KMS-11 (cell line): ENCODE results near the gene KLC1.
"Not testable (repeated sequence)": the region's sequence is repeated elsewhere in the genome, so short reads cannot be mapped to it uniquely, and the experiment has no call there.

Experiments
- H2AFZ ChIP-seq: fragments of 200-600 bp; sonication (generic); 2 replicates; pipeline ENCODE4 v1.6.1; 2016; ENCODE audit warnings: antibody characterized with exemption, mixed run types, low read depth
- H3K27ac ChIP-seq: fragments of 200-600 bp; sonication (generic); 2 replicates; pipeline ENCODE4 v1.6.1; 2016; ENCODE audit warnings: mild to moderate bottlenecking, mixed run types
- H3K27me3 ChIP-seq: fragments of 200-600 bp; sonication (generic); 2 replicates; pipeline ENCODE4 v1.6.1; 2017; ENCODE audit warnings: mild to moderate bottlenecking, low read depth, mixed run types, moderate library complexity; ENCODE audit not compliant: insufficient read depth
- H3K36me3 ChIP-seq: fragments of 200-600 bp; sonication (generic); 2 replicates; pipeline ENCODE4 v1.6.1; 2017; ENCODE audit warnings: mild to moderate bottlenecking, mixed run types; ENCODE audit not compliant: insufficient read depth
- H3K4me1 ChIP-seq: fragments of 200-600 bp; sonication (generic); 2 replicates; pipeline ENCODE4 v1.6.1; 2016; ENCODE audit warnings: mild to moderate bottlenecking, low read depth, mixed run types; ENCODE audit not compliant: poor library complexity, severe bottlenecking
- H3K4me2 ChIP-seq: fragments of 200-600 bp; sonication (generic); 2 replicates; pipeline ENCODE4 v1.7.0; 2016; ENCODE audit warnings: mild to moderate bottlenecking, mixed run types
- H3K4me3 ChIP-seq: fragments of 200-600 bp; sonication (generic); IDR thresholded peaks from 2 replicates; pipeline ENCODE4 v1.6.1; 2017; ENCODE audit warnings: low read depth, low read length, mixed read lengths; ENCODE audit not compliant: insufficient read depth
- H3K79me2 ChIP-seq: fragments of 200-600 bp; sonication (generic); 2 replicates; pipeline ENCODE4 v1.6.1; 2016; ENCODE audit warnings: low read depth, mixed run types; ENCODE audit not compliant: insufficient read depth
- H3K9ac ChIP-seq: fragments of 200-600 bp; sonication (generic); 2 replicates; pipeline ENCODE4 v1.6.1; 2016; ENCODE audit warnings: mild to moderate bottlenecking, mixed run types
- H4K20me1 ChIP-seq: fragments of 200-600 bp; sonication (generic); 2 replicates; pipeline ENCODE4 v1.6.1; 2016; ENCODE audit warnings: mild to moderate bottlenecking, mixed run types; ENCODE audit not compliant: insufficient read depth
- CTCF ChIP-seq: fragments of 200-600 bp; sonication (generic); conservative IDR thresholded peaks from 2 replicates; pipeline ENCODE4 v1.6.1; 2017; ENCODE audit warnings: low read depth, mild to moderate bottlenecking, antibody characterized with exemption, low read length, moderate library complexity, mixed read lengths

KLC1 gene

GRCh38 chr14:103604620-103605019 is 24.4 kb upstream of the KLC1 start:
- no peak for TF ChIP-seq CTCF
- no peaks in the 10 kb centered on the region for H3K36me3 ChIP-seq
- no peak overlapping the region for H3K27ac ChIP-seq
- no peak overlapping the region for H3K4me3 ChIP-seq
- no peak overlapping the region for H2AFZ ChIP-seq
- H4K20me1 ChIP-seq = no peaks in the 10 kb centered on the region
- H3K4me1 ChIP-seq = peaks cover 23% of the 10 kb centered on the region
- no peaks in the 10 kb centered on the region for H3K27me3 ChIP-seq
- no peak overlapping the region for H3K4me2 ChIP-seq
- no peak overlapping the region for H3K9ac ChIP-seq
- no peaks in the 10 kb centered on the region for H3K79me2 ChIP-seq

- no peaks in the 10 kb centered on the region for H4K20me1 ChIP-seq
- H3K27me3 ChIP-seq = no peaks in the 10 kb centered on the region
- peak overlapping the region; percentile 57; the same call in 1 of the 2 replicates for H2AFZ ChIP-seq
- H3K4me3 ChIP-seq = no peak overlapping the region
- H3K9ac ChIP-seq = no peak overlapping the region; the same call in 1 of the 2 replicates
- H3K4me2 ChIP-seq = peak overlapping the region; percentile 77
- TF ChIP-seq CTCF = no peak
- H3K79me2 ChIP-seq = no peaks in the 10 kb centered on the region
- peaks cover 23% of the 10 kb centered on the region for H3K4me1 ChIP-seq
- H3K27ac ChIP-seq = peak overlapping the region; percentile 27; the same call in 1 of the 2 replicates
- H3K36me3 ChIP-seq = no peaks in the 10 kb centered on the region
Observed at GRCh38 chr14:103606963-103607668, 21.9 kb upstream of the KLC1 start.

- Histone ChIP-seq H3K4me3 (no peak overlapping the region), H3K27me3 (no peaks in the 10 kb centered on the region), H3K4me2 (peak overlapping the region; percentile 77)
Observed at GRCh38 chr14:103607822-103608221, 21.2 kb upstream of the KLC1 start.

GRCh38 chr14:103609081-103609480 is 19.9 kb upstream of the KLC1 start:
- peaks cover 23% of the 10 kb centered on the region for H3K4me1 ChIP-seq
- H3K79me2 ChIP-seq = not testable (repeated sequence)

More at GRCh38 chr14:103607822-103608221, 21.2 kb upstream of the KLC1 start:
- Histone ChIP-seq H4K20me1 (no peaks in the 10 kb centered on the region), H3K36me3 (no peaks in the 10 kb centered on the region), H2AFZ (no peak overlapping the region; the same call in 1 of the 2 replicates), H3K9ac (no peak overlapping the region), H3K4me1 (peaks cover 23% of the 10 kb centered on the region), H3K79me2 (no peaks in the 10 kb centered on the region), H3K27ac (no peak overlapping the region; the same call in 1 of the 2 replicates)
- no peak for TF ChIP-seq CTCF

GRCh38 chr14:103611215-103611614 is 17.8 kb upstream of the KLC1 start:
- no peaks in the 10 kb centered on the region for H4K20me1 ChIP-seq

More at GRCh38 chr14:103609081-103609480, 19.9 kb upstream of the KLC1 start:
- not testable (repeated sequence) for H4K20me1 ChIP-seq, H3K9ac ChIP-seq, H3K27ac ChIP-seq, H2AFZ ChIP-seq, H3K36me3 ChIP-seq, H3K4me2 ChIP-seq, H3K27me3 ChIP-seq, H3K4me3 ChIP-seq

More at GRCh38 chr14:103611215-103611614, 17.8 kb upstream of the KLC1 start:
- no peaks in the 10 kb centered on the region for H3K79me2 ChIP-seq
- no peak overlapping the region for H3K9ac ChIP-seq
- H3K4me2 ChIP-seq = no peak overlapping the region
- H3K27ac ChIP-seq = no peak overlapping the region
- H3K4me3 ChIP-seq = no peak overlapping the region
- no peak overlapping the region for H2AFZ ChIP-seq
- H3K4me1 ChIP-seq = peaks cover 14% of the 10 kb centered on the region
- no peaks in the 10 kb centered on the region for H3K36me3 ChIP-seq
- TF ChIP-seq CTCF = no peak
- no peaks in the 10 kb centered on the region for H3K27me3 ChIP-seq
